NCI-H128 (cell line): ENCODE data around the gene CFAP126.
"Not testable (repeated sequence)": the region's sequence is repeated elsewhere in the genome, so short reads cannot be mapped to it uniquely, and the experiment has no call there.

ENCODE experiments used
- DNase-seq: peaks from one replicate; lab custom pipeline; 2025; ENCODE audit not compliant: unreplicated experiment; lab: John Stamatoyannopoulos, UW

CFAP126 gene

GRCh38 chr1:161367684-161368400 lies at the start of gene CFAP126:
TSS of gene CFAP126 (minus strand) at chr1:161367876. CDS start at chr1:161367868, 8 bp downstream.
- DNase-seq = peak; percentile 30

GRCh38 chr1:161413050-161413449 lies 45.4 kb upstream of the CFAP126 start:
- not testable (repeated sequence) for DNase-seq

- not testable (repeated sequence) for DNase-seq
Measured at GRCh38 chr1:161410636-161410970, 42.9 kb upstream of the CFAP126 start.

- DNase-seq = not testable (repeated sequence)
Measured at GRCh38 chr1:161409848-161410635, 42.4 kb upstream of the CFAP126 start.

- DNase-seq = no peak
Measured at GRCh38 chr1:161408429-161409052, 40.9 kb upstream of the CFAP126 start.

GRCh38 chr1:161407451-161407985 lies 39.8 kb upstream of the CFAP126 start:
- DNase-seq = no peak

- not testable (repeated sequence) for DNase-seq
Measured at GRCh38 chr1:161406551-161406950, 38.9 kb upstream of the CFAP126 start.

GRCh38 chr1:161404051-161404597 lies 36.4 kb upstream of the CFAP126 start:
- no peak for DNase-seq

GRCh38 chr1:161402446-161402845 lies 34.8 kb upstream of the CFAP126 start:
- DNase-seq = no peak

GRCh38 chr1:161399257-161399998 lies 31.8 kb upstream of the CFAP126 start:
- peak; percentile 54 for DNase-seq

GRCh38 chr1:161398900-161399256 lies 31.2 kb upstream of the CFAP126 start:
- no peak for DNase-seq

- DNase-seq = not testable (repeated sequence)
Measured at GRCh38 chr1:161397038-161397437, 29.4 kb upstream of the CFAP126 start.

GRCh38 chr1:161393151-161393550 lies 25.5 kb upstream of the CFAP126 start:
- no peak for DNase-seq

- DNase-seq = no peak
Measured at GRCh38 chr1:161391611-161392010, 23.9 kb upstream of the CFAP126 start.

- DNase-seq = not testable (repeated sequence)
Measured at GRCh38 chr1:161391136-161391535, 23.5 kb upstream of the CFAP126 start.

GRCh38 chr1:161390559-161390858 lies 22.8 kb upstream of the CFAP126 start:
- no peak for DNase-seq

- DNase-seq = peak; percentile 91
Measured at GRCh38 chr1:161389691-161390558, 22.2 kb upstream of the CFAP126 start.

- not testable (repeated sequence) for DNase-seq
Measured at GRCh38 chr1:161389158-161389557, 21.5 kb upstream of the CFAP126 start.

GRCh38 chr1:161388639-161389038 lies 21.0 kb upstream of the CFAP126 start:
- no peak for DNase-seq
